Measurements from ENCODE around the gene EHMT2.
"Not testable (repeated sequence)": the region's sequence is repeated elsewhere in the genome, so short reads cannot be mapped to it uniquely, and the experiment has no call there.

EHMT2 gene

GRCh38 chr6:31911826-31912585 lies 14.5 kb upstream of the EHMT2 start:
- no peak for DNase-seq

GRCh38 chr6:31909298-31909697 lies 11.8 kb upstream of the EHMT2 start:
- DNase-seq, result not testable (repeated sequence)

DNA sequence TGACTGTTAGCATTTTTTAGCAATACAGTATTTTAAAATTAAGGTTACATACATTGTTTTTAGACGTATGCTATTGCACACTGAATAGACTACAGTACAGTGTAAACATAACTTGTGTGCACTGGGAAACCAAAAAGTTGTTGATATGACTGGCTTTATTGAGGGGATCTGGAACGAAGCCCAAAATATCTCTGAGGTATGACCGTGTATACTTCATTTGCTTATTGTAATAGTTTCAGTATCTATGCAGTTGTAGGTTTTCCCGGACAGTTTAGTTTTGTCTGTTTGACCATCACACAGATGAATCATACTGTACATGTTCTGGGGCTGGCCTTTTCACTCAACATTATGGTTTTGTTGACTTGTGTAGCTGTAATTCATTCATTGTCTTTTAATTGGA lies 11.3 kb upstream of the EHMT2 start:
- no peak for DNase-seq

- not testable (repeated sequence) for DNase-seq
These were observed 10.8 kb upstream of the EHMT2 start for GRCh38 chr6:31908255-31908654.

DNA sequence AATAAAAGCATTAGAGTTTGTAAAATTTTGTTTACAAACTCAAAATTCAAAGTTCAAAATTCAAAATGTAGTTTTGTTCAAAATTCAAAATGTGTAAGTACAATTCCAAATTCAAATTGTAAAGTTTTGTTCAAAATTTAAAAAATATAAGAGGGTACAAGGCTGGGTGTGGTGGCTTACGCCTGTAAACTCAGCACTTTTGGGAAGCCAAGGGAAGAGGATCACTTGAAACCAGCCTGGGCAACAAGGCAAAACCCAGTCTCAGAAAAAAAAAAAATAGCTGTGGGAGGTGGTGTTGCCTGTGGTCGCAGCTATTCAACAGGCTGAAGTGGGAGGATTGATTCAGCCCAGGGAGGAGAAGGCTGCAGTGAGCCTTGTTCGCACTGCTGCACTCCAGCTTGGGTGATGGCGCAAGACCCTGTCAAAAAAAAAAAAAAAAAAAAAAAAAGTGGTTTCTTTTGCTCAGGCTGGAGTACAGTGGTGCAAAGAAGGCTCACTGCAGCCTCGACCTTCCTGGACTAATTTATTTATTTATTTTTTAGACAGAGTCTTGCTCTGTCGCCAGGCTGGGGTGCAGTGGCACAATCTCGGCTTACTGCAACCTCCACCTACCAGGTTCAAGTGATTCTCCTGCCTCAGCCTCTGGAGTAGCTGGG lies 9.8 kb upstream of the EHMT2 start:
- DNase-seq, result no peak

DNA sequence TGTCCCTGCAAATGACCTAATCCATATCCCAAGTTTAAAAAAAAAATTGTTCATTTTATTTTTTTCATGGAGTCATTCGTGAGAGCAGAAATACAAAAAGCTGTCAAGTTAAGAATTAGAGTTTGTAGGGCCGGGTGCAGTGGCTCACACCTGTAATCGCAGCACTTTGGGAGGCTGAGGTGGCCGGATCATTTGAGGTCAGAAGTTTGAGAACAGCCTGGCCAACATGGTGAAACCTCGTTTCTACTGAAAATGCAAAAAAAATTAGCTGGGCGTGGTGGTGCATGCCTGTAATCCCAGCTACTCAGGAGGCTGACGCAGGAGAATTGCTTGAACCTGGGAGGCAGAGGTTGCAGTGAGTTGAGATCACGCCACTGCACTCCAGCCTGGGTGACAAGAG lies 9.2 kb upstream of the EHMT2 start:
- DNase-seq, result not testable (repeated sequence)

DNA sequence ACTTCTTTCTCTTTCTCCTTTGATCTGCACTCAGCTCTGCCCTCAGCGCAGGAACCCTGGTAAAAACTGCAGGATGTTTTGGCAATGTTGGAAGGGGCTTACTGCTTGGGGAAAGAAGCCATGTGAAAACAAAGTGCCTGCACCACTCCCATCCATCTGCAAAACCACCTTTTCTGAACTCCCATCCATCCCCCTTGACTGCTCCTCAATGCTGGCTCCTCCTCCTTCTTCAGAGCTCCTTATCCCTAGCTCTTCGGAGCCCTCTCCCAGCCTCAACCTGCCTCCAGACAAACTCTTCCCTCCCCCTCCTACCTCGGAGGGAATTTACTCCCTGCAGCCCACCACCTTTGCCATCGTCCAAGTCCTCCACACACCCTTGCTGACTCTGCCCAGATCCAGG lies 8.6 kb upstream of the EHMT2 start:
- DNase-seq, result no peak

- no peak for DNase-seq
These were observed 7.5 kb upstream of the EHMT2 start for GRCh38 chr6:31905041-31905440.

DNA sequence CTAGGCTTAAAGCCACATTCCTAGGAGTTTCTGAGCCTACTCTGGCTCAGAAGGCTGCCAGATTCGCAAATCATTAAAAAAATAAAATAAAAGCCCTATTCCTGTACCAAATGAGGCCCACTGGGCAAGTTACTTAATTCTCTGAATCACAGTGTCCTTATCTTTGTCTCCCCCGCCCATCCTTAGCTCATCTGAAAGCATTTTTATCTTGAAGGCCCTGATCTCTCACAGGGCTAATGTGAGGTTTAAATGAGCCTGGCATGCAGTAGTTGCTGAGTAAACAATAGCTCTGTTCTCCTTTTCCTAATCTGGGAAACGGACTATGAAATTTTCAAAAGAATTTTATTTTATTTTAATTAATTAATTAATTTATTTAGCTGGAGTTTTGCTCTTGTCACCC lies 6.5 kb upstream of the EHMT2 start:
- no peak for DNase-seq

DNA sequence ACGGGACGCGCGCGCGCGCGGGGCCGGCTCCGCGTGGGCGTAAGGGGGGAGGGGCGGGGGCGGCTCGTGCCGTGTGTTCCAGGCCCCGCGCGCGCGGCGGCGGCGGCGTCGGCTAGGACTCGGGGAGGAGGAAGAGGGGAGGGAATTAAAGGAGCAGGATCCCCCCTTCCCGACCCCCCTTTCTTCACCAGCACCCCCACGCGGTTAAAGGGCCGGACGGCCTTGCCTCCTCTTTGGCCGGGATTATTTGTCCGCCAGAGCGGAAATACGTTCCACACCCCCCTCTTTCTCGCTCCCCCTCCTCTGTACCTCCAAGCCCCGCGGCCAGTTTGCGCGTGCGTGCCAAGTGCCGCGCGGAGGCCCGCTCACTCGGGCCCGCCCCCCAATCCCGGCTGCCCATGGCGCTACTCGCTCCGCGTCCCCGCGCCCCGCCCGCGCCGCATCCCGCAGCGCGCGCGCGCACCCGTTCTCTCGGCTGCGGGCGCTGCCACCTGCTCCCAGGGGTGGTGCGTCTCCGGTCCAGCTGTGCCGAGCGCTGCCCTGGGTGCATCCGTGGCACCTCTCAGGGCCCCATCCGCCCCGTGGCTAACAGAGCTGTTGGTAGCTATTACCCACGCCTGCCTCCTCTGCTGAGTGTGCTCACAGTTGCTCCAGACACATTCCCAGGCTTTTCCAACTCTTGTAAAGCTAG lies 4.6 kb upstream of the EHMT2 start, which contains the start of gene ZBTB12:
TSS of gene ZBTB12 (minus strand) at position 134 of the 691 bp plus-strand sequence. CDS start 781 bp downstream, outside the sequence.
- peak; percentile 86 for DNase-seq

- DNase-seq, result peak; percentile 71
These were observed 4.0 kb upstream of the EHMT2 start for GRCh38 chr6:31901415-31901952.

DNA sequence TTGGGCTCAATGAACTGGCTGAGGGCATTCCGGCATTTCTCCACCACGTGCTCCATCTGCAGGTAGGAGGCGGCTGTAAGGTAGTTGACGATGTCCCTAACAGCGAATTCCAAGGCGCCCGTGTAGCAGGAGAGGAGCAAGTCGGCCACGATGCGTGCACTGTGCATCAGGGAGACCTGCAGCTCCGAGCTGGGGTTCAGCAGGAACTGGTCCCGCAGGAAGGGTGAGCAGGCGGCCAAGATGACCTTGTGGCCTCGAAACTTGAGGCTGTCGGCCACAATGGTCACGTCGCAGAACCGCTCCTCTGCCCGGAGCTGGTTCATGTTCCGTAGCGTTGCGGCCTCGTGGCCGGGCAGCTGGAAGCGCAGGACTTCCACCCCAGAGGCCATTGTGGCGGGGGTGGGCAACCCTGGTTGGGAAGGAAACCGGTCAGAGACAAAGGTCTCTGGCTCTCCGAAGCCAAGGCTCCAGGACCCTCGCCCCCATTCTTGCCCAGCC lies 3.5 kb upstream of the EHMT2 start:
- DNase-seq, result no peak

- no peak for DNase-seq
These were observed 2.6 kb upstream of the EHMT2 start for GRCh38 chr6:31899882-31900722.

- no peak for DNase-seq
These were observed 1.7 kb upstream of the EHMT2 start for GRCh38 chr6:31899215-31899614.

DNA sequence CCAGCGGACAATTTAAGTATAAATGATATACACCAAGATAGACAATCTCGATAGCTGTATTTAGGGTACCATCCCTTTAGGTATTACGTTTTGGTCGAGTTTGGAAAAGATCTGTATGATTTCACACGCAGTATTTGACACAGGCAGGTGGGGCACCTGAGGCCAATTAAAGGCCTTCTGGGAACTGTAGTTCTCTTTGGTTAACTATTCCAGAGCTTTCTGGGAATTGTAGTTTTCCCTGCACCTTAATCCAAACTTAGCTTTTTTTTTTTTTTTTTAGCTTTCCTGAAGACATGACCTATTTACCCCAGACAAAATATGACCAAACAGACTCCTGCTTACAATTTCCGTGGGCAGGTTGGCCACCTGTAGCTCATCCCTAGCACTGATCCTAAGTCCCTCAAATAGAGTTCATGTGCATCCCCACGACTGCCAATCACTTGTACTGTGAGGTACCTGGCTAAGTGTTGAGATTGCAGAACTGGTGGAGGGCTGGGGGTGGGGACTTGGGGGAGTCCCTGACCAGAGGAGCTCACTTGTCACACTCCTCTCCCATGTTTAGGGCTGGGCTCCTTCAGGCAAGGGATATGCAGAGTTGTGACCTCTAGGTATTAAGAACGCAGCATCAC lies 999 bp upstream of the EHMT2 start:
- DNase-seq, result peak; percentile 21

DNA sequence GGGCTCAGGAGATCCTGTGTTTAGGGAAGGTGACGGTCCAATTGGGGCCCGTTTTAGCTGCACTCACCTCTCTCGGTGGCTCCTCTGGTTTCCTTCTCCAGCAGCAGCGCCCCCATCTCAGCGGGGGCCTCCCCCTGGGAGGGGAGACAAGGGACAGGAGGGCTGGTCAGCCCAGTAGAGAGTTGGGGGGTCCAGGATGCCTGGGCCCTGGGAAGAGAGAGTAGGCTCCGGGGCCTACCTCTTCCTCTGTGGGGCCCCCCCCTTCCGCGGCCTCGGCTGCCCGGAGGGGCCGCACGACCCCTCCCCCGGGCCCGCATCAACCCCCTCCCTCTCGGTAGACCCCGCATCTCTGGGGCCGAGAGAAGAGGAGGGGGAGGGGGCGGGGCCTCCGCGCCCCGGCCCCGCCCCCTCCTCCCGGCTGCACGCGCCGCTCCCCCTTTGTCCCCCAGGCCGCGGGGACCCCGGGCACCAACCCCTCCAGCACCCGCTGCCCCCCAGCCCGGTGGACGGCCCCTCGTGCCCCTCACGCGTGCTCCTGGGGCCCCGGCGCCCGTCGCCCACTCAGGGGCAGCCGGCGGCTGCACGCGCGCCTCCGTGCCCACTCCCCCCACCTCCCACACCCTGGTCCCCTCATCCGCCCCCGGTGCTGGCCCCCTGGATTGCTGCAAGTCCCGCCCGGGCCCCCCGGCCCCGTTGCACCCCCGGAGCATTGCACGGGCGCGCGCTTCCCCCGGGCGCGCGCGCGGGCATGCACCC lies 464 bp downstream of the EHMT2 start:
- DNase-seq, result no peak

GRCh38 chr6:31896493-31896855 lies 1.0 kb downstream of the EHMT2 start:
- DNase-seq, result no peak

DNA sequence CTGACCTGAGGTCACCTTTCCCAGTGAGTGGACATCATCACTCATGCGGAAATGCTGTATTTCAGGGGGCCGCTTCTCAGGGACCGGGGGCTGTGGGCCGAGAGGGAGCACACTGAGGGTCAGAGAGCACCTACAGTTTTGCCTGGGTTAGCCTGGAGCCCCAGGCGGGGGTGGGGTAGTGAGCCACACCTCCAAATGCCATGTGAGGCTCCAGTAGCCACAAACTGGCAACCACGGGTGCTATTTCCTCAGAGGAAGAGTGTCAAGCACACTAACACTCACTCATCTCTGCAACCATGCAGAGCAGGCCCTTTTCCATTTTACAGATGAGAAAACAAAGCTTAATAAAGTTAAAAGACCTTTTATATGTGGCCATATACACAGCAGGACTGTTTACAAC lies 4.7 kb downstream of the EHMT2 start:
- no peak for DNase-seq

- no peak for DNase-seq
These were observed 8.0 kb downstream of the EHMT2 start for GRCh38 chr6:31889331-31889972.

All from activated naive CD4-positive, alpha-beta T cell treated with Interleukin-2 at 50 U/mL for 16 hours (primary cell).